Activated T-cell treated with anti-CD3 and anti-CD28 coated beads, Interleukin-2, amount 50 U/mL, for 72 hours (primary cell): ENCODE results near the gene ARL4D. TPM values are rescaled to one million over a fixed set of nuclear protein-coding genes. Genes with fewer than 3 reads are reported as not detected.
A peak's percentile ranks its signal among the peaks of the same experiment; 100 is the strongest.

Experiments used
- ATAC-seq, 2 donors: fragments of 150-1000 bp; cut with Tn5 transposase; replicated peaks in 1 of 2; 2 replicates each; pipeline ENCODE4 v1.10.0; 2021; ENCODE audit warnings: moderate library complexity in 2 of 2, mild to moderate bottlenecking in 1 of 2
- DNase-seq, 2 donors: peaks; one replicate each; pipeline ENCODE4 v3.0.0; 2021 to 2022; ENCODE audit warnings: mixed read lengths in 1 of 2
- H3K27ac Mint-ChIP-seq: one replicate; pipeline ENCODE4 v1.8.0; 2022; ENCODE audit warnings: mild to moderate bottlenecking, moderate library complexity, mixed read lengths
- H3K27me3 Mint-ChIP-seq: one replicate; pipeline ENCODE4 v1.8.0; 2022; ENCODE audit warnings: low read depth, mixed read lengths
- H3K36me3 Mint-ChIP-seq, 2 donors: one replicate each; pipeline ENCODE4 v1.8.0; 2022; ENCODE audit warnings: mixed read lengths in 2 of 2, mild to moderate bottlenecking in 1 of 2; ENCODE audit not compliant: insufficient read depth in 2 of 2
- H3K4me1 Mint-ChIP-seq: one replicate; pipeline ENCODE4 v1.8.0; 2022; ENCODE audit warnings: low read depth, mixed read lengths
- H3K4me3 Mint-ChIP-seq, 2 donors: one replicate each; pipeline ENCODE4 v1.8.0; 2022; ENCODE audit warnings: mild to moderate bottlenecking in 2 of 2, mixed read lengths in 2 of 2, moderate library complexity in 2 of 2
- H3K9me3 Mint-ChIP-seq, 2 donors: one replicate each; pipeline ENCODE4 v1.8.0; 2022; ENCODE audit warnings: mixed read lengths in 2 of 2
- total RNA-seq, 2 donors: library from RNA; stranded (reverse); gene quantifications; one replicate each; pipeline ENCODE4 v1.2.3, GENCODE V29; 2022

ARL4D gene
- total RNA-seq, 2 donors from 2014 or later, result 3.2 to 3.6 TPM

GRCh38 chr17:43377056-43377810 is 21.6 kb upstream of the ARL4D start:
- ATAC-seq (no peak), DNase-seq (no peak)
- Mint-ChIP-seq H3K27ac (no peak overlapping the region), H3K27me3 (no peaks in the 10 kb centered on the region), H3K4me3 (no peak overlapping the region), H3K4me1 (peaks cover 12% of the 10 kb centered on the region), H3K36me3 (peaks cover 8 to 10% of the 10 kb centered on the region in 2 donors), H3K9me3 (peaks cover 4 to 8% of the 10 kb centered on the region in 2 donors)

- peaks cover 4 to 8% of the 10 kb centered on the region in 2 donors for H3K9me3 Mint-ChIP-seq
- DNase-seq, result no peak
- H3K27ac Mint-ChIP-seq, result no peak overlapping the region
- peaks cover 11% of the 10 kb centered on the region for H3K4me1 Mint-ChIP-seq
- peaks cover 8 to 10% of the 10 kb centered on the region in 2 donors for H3K36me3 Mint-ChIP-seq
- no peak for ATAC-seq
- H3K4me3 Mint-ChIP-seq, result no peak overlapping the region
- H3K27me3 Mint-ChIP-seq, result no peaks in the 10 kb centered on the region
Measured at GRCh38 chr17:43378766-43379165, 20.0 kb upstream of the ARL4D start.

DNA sequence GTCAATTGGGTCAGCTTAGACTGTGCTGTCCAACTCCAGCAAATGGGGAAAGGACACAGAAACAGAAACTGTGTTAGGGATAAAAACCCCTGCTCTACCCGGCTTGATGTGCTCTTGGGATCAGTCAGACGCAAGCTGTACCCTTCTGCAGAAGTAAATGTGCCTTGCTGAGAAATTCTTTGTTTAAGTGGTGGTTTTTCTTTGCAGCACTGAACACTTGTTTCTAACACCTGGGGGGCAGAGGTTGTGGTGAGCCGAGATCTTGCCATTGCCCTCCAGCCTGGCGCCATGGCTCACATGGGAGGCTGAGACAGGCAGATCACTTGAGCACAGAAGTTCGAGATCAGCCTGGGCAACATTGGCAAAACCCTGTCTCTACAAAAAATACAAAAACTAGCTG is 18.5 kb upstream of the ARL4D start:
- peaks cover 8 to 10% of the 10 kb centered on the region in 2 donors for H3K36me3 Mint-ChIP-seq
- no peaks in the 10 kb centered on the region for H3K27me3 Mint-ChIP-seq
- ATAC-seq, result no peak
- no peak overlapping the region for H3K27ac Mint-ChIP-seq
- DNase-seq, result no peak
- peaks cover 4 to 8% of the 10 kb centered on the region in 2 donors for H3K9me3 Mint-ChIP-seq
- H3K4me3 Mint-ChIP-seq, result no peak overlapping the region
- H3K4me1 Mint-ChIP-seq, result peaks cover 6% of the 10 kb centered on the region

GRCh38 chr17:43381204-43381603 is 17.6 kb upstream of the ARL4D start:
- ATAC-seq, result no peak
- H3K36me3 Mint-ChIP-seq, result peaks cover 8 to 10% of the 10 kb centered on the region in 2 donors
- no peak overlapping the region for H3K27ac Mint-ChIP-seq
- H3K4me1 Mint-ChIP-seq, result no peaks in the 10 kb centered on the region
- DNase-seq, result no peak
- no peaks in the 10 kb centered on the region for H3K27me3 Mint-ChIP-seq
- H3K9me3 Mint-ChIP-seq, result peaks cover 4 to 8% of the 10 kb centered on the region in 2 donors
- H3K4me3 Mint-ChIP-seq, result no peak overlapping the region

DNA sequence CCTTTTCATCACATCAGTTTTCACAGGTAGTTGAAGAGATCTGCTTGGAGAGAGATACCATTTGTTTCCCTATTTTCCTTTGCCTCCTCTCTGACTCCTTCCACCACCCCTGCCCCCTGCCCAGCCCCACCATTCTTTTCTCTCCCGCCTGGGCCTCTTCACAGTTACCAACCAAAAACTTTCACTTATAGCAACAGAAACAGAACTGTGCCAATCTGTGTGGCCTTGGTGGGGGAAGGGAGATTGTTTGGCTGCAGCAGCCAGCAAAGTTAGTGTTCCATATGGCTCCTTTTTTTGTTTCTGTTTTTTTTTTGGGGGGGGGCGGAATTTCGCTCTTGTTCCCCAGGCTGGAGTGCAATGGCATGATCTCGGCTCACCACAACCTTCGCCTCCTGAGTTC is 17.2 kb upstream of the ARL4D start:
- no peak overlapping the region for H3K27ac Mint-ChIP-seq
- peaks cover 4 to 8% of the 10 kb centered on the region in 2 donors for H3K9me3 Mint-ChIP-seq
- no peak for ATAC-seq
- H3K27me3 Mint-ChIP-seq, result no peaks in the 10 kb centered on the region
- H3K4me1 Mint-ChIP-seq, result no peaks in the 10 kb centered on the region
- DNase-seq, result no peak
- no peak overlapping the region for H3K4me3 Mint-ChIP-seq
- H3K36me3 Mint-ChIP-seq, result peaks cover 8 to 10% of the 10 kb centered on the region in 2 donors

GRCh38 chr17:43382776-43383175 is 16.0 kb upstream of the ARL4D start:
- DNase-seq (no peak), ATAC-seq (no peak)
- Mint-ChIP-seq H3K27me3 (no peaks in the 10 kb centered on the region), H3K4me3 (no peak overlapping the region), H3K27ac (no peak overlapping the region), H3K4me1 (peaks cover 9% of the 10 kb centered on the region), H3K9me3 (peaks cover 4 to 8% of the 10 kb centered on the region in 2 donors), H3K36me3 (peaks cover 8 to 10% of the 10 kb centered on the region in 2 donors)

DNA sequence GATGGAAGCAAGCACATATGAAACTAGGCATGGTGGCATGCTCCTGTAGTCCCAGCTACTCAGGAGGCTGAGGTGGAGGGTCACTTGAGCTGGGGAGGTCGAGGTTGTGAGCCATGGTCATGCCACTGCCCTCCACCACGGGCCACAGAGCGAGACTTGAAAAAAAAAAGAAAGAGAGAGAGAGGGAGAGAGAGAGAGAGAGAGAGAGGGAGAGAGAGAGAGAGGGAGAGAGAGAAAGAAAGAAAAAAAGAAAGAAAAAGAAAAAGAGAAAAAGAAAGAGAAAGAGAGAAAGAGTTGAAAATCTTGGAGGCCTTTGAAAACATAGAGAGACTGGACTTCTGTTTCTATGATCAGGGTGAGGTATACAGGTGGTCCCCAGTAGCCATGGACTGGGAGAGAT is 15.4 kb upstream of the ARL4D start:
- Mint-ChIP-seq H3K4me1 (peaks cover 13% of the 10 kb centered on the region), H3K4me3 (no peak overlapping the region), H3K9me3 (peaks cover 4 to 8% of the 10 kb centered on the region in 2 donors), H3K36me3 (peaks cover 8 to 12% of the 10 kb centered on the region in 2 donors), H3K27me3 (no peaks in the 10 kb centered on the region), H3K27ac (no peak overlapping the region)
- no peak for ATAC-seq
- DNase-seq, result no peak

DNA sequence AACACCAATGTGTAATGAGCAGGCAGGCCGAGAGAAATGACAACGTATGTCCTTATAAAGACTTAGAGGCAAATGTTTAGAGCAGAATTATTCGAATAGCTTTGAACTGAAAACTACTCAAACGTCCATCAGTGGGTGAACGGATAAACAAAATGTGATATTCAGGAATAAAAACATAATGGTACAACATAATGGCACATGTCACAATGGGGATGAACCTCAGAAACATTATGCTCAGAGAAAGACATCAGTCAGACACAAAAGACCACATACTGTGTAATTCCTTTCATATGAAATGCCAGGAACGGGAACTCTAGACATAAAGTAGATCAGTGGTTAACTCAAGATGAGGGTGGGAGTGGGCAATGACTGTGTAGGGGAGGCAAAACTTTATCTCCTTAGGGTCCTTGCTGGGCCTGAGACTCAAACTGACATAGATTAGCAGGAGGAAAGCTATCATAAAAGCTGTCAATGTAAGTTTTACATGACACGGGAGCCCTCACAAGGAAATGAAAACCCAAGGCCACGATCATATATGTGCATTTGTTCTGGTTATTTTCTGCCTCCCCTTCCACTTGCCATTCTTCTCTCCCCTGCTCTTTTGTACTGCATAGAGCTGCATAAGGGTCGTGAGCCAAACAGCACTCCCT is 14.8 kb upstream of the ARL4D start:
- H3K4me1 Mint-ChIP-seq, result peaks cover 13% of the 10 kb centered on the region
- H3K36me3 Mint-ChIP-seq, result peaks cover 9 to 10% of the 10 kb centered on the region in 2 donors
- DNase-seq, result no peak
- no peak overlapping the region for H3K4me3 Mint-ChIP-seq
- peaks cover 4 to 8% of the 10 kb centered on the region in 2 donors for H3K9me3 Mint-ChIP-seq
- H3K27ac Mint-ChIP-seq, result no peak overlapping the region
- no peaks in the 10 kb centered on the region for H3K27me3 Mint-ChIP-seq
- no peak for ATAC-seq

- Mint-ChIP-seq H3K27me3 (no peaks in the 10 kb centered on the region), H3K9me3 (peaks cover 4 to 8% of the 10 kb centered on the region in 2 donors), H3K4me3 (no peak overlapping the region), H3K4me1 (peaks cover 17% of the 10 kb centered on the region), H3K27ac (no peak overlapping the region), H3K36me3 (peaks cover 10% of the 10 kb centered on the region in 2 donors)
- no peak for DNase-seq
- ATAC-seq, result no peak
Measured at GRCh38 chr17:43384476-43384862, 14.3 kb upstream of the ARL4D start.

DNA sequence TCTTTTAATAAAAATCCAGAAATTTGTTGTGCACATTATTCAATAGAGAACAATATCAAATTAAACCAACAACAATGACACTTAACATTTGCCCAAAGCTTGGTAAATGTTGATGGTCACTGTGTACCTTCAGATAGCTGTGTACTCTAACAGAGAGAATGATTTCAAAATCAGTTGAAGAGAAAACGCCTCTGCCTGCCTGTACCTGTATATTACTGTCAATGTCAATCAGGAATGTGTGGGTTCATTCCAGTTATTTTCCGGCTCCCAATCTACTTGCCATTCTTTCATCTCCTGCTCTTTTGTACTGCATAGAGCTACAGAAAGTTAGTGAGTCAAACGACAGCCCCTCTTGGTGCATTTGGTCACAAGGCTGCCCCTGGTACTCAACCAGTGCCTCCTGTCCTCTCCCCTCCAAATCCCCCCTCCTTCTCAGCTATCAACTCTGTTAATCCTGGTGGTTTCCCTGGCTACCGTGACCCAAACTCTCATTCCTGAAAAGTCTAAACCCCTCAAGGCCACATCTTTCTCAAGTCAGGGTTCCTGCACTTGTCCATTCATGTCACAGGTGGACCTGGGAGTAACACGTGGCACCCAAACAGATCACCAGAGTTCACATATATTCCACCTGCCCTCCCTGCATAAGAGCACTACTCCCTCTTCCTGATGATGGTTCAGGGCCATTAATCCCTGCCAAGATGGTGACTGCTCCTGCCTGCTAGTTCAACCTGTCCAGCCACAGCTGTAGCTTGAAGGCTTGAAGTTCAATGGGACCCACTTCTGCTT is 13.6 kb upstream of the ARL4D start:
- DNase-seq (no peak), ATAC-seq (no peak)
- Mint-ChIP-seq H3K27me3 (no peaks in the 10 kb centered on the region), H3K4me1 (peaks cover 25% of the 10 kb centered on the region), H3K9me3 (peaks cover 2 to 6% of the 10 kb centered on the region in 2 donors), H3K4me3 (no peak overlapping the region), H3K36me3 (peaks cover 5% of the 10 kb centered on the region in 2 donors), H3K27ac (no peak overlapping the region)

DNA sequence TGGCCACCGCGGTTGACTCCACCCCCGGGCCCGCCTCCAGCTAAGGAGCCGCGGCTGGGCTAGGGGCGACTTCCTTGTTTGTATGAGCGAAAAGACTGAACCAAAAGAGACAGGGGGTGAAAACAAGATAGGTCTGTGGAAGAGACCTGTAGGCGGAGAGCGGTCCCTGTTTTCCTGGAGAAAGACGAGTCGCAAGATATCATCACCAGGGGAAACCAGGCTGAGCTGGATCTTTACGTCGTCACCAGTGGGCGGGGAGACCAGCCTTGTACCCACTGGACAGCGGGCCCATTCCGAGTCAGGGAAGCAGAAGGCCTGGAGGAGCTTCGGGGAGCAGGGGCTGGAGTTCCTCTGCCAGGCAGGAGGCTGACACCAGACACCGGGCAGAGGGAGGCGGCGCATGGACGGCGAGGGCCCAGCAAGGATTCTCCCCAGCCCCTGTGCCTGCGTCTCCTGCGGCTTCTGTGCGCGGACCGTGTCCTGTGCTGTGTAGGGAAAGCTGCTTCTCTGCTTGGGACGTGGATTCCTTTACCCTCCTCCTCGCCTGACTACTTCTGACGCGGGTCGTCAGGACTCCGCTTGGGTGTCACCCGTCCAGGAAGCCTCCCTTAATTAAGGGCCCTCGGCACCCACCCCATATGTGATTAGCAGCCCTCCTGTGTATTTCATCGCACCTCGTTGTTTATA is 10.3 kb upstream of the ARL4D start:
- ATAC-seq, result peak; percentile 78 to 79
- no peaks in the 10 kb centered on the region for H3K27me3 Mint-ChIP-seq
- no peaks in the 10 kb centered on the region for H3K9me3 Mint-ChIP-seq
- peak overlapping the region; percentile 84 for H3K27ac Mint-ChIP-seq
- H3K36me3 Mint-ChIP-seq, result peaks cover 2% of the 10 kb centered on the region in 2 donors
- H3K4me3 Mint-ChIP-seq, result peak overlapping the region; percentile 83 to 94
- DNase-seq, result peak; percentile 91 to 95
- peaks cover 25% of the 10 kb centered on the region for H3K4me1 Mint-ChIP-seq

DNA sequence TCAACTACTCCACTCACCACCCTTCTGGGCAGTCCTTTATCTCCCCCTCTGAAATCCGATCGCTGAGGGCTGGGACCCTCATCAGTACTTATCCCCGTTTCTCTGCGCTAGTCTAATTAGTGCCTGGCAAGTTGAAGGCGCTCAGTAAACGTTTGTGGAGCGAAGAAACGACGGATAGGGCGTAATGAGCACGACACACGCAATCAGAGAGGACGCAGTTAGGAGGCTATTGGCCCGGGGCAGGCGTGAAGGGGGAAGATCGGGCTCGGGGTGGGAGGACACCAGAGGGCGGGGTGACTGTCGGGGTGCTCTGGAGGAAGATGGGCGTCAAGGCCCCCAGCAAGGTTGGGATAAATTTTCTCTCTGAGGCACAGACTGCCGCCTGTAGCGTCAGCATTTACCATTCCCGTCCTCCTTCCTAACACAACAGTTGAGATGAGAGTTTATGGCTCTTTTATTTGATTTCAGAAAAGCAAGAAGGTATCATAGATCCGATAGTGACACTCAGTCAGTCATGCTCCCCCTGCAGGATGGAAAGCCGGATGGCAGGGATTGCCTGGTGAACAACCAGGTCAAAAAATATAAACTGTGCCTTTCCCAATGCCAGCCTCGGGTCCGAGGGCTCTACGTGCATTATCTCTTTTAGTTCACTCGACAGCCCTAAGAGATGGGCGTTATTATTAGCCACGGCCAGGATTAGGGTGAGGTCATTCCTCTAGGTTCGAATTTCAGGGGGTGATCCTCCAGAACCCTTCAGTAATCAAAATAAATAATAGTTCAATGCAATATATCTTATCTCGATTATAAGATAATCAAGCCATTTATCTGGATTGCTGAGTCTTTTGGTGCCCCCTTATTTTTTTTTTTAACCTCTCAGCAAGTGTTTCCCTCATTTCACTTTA is 9.5 kb upstream of the ARL4D start:
- DNase-seq (peak; percentile 84 to 90), ATAC-seq (peak; percentile 86 to 90)
- H3K9me3 Mint-ChIP-seq, result no peaks in the 10 kb centered on the region
- peaks cover 30% of the 10 kb centered on the region for H3K4me1 Mint-ChIP-seq
- H3K27me3 Mint-ChIP-seq, result no peaks in the 10 kb centered on the region
- peaks cover 2% of the 10 kb centered on the region in 2 donors for H3K36me3 Mint-ChIP-seq
- peak overlapping the region; percentile 84 for H3K27ac Mint-ChIP-seq
- H3K4me3 Mint-ChIP-seq, result peak overlapping the region; percentile 83 to 94
